Peyer's patch (tissue), 4 donors: ENCODE data around the gene PDE4B. TPM values are rescaled to one million over a fixed set of nuclear protein-coding genes. Genes with fewer than 3 reads are reported as not detected.

Experiments
- DNase-seq, 3 donors: peaks; one replicate each; pipeline ENCODE4 v3.0.0-alpha.2; 2017 to 2019
- H3K27ac ChIP-seq, 4 donors: fragments of 200-600 bp; sonication (generic); one replicate each; pipeline ENCODE4 v1.5.1; 2016 to 2019
- H3K27me3 ChIP-seq, 2 donors: fragments of 200-600 bp; sonication (generic); one replicate each; pipeline ENCODE4 v1.5.1; 2019
- H3K36me3 ChIP-seq, 3 donors: fragments of 200-600 bp; sonication (generic); one replicate each; pipeline ENCODE4 v1.5.1; 2016 to 2019
- H3K4me1 ChIP-seq, 4 donors: fragments of 200-600 bp; sonication (generic); one replicate each; pipeline ENCODE4 v1.5.1; 2016 to 2019
- H3K4me3 ChIP-seq, 4 donors: fragments of 200-600 bp; sonication (generic); 1 replicate in 3 of 4; 2 replicates in 1 of 4; pipeline ENCODE4 v1.5.1; 2016 to 2019; ENCODE audit warnings: mild to moderate bottlenecking in 1 of 4
- H3K9me3 ChIP-seq, 4 donors: fragments of 200-600 bp; sonication (generic); one replicate each; pipeline ENCODE4 v1.5.1; 2016 to 2019; ENCODE audit warnings: mild to moderate bottlenecking in 1 of 4
- POLR2A ChIP-seq, 2 donors: fragments of 450-650 bp; IDR thresholded peaks; one replicate each; pipeline ENCODE4 v1.5.1; 2017; ENCODE audit warnings: antibody characterized with exemption in 2 of 2, mild to moderate bottlenecking in 2 of 2, moderate library complexity in 2 of 2
- total RNA-seq, 4 donors: library from RNA; depleted of rRNA; stranded (reverse); fragments of >200 nt; gene quantifications; one replicate each; pipeline ENCODE4 v1.1.0, GENCODE V29; 2016
- TF ChIP-seq, protein P1 (sequence below), 6 experiments: fragments of 450-650 bp in 4 of 6; fragments of 200-600 bp in 2 of 6; sonication (generic) in 1 of 6; IDR thresholded peaks; one replicate each; pipeline ENCODE4 v1.5.1; 2017 to 2019; ENCODE audit warnings: antibody characterized with exemption in 6 of 6, mild to moderate bottlenecking in 3 of 6, moderate library complexity in 1 of 6

PDE4B gene
- total RNA-seq, 4 donors from 2014 or later, result 2.1 to 96.6 (median 9.6) TPM

DNA sequence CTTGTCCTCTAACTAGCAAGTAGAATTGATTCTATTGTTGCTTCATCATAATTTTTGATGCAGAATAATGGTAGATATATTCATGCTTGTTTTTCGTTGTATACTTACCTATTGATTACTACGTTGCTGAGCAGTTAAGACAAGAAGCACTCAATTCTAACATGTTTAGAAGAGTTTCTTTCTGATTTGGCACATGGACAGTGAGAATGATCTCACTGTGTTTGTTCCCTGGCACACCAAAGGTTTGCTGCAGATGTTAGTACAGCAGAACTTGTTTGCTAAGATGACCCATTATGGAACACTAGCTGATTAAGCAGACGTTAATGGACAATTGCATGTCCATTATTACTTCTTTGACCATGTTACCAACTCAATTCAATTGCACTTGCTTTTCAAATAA lies 556.5 kb downstream of the PDE4B start:
- TF ChIP-seq, protein P1, sequence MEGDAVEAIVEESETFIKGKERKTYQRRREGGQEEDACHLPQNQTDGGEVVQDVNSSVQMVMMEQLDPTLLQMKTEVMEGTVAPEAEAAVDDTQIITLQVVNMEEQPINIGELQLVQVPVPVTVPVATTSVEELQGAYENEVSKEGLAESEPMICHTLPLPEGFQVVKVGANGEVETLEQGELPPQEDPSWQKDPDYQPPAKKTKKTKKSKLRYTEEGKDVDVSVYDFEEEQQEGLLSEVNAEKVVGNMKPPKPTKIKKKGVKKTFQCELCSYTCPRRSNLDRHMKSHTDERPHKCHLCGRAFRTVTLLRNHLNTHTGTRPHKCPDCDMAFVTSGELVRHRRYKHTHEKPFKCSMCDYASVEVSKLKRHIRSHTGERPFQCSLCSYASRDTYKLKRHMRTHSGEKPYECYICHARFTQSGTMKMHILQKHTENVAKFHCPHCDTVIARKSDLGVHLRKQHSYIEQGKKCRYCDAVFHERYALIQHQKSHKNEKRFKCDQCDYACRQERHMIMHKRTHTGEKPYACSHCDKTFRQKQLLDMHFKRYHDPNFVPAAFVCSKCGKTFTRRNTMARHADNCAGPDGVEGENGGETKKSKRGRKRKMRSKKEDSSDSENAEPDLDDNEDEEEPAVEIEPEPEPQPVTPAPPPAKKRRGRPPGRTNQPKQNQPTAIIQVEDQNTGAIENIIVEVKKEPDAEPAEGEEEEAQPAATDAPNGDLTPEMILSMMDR (IDR thresholded peaks at IDR 0.05), result no peak
- no peak for TF ChIP-seq POLR2A (IDR thresholded peaks at IDR 0.05)
- Histone ChIP-seq H3K27me3 (no peaks in the 10 kb centered on the region), H3K4me3 (no peak overlapping the region), H3K4me1 (peaks cover 0 to 33% (median 8%) of the 10 kb centered on the region in 4 donors), H3K27ac (peak overlapping the region; percentile 48 to 68 (median 62)), H3K9me3 (no peaks in the 10 kb centered on the region), H3K36me3 (no peaks in the 10 kb centered on the region)
- no peak for DNase-seq

DNA sequence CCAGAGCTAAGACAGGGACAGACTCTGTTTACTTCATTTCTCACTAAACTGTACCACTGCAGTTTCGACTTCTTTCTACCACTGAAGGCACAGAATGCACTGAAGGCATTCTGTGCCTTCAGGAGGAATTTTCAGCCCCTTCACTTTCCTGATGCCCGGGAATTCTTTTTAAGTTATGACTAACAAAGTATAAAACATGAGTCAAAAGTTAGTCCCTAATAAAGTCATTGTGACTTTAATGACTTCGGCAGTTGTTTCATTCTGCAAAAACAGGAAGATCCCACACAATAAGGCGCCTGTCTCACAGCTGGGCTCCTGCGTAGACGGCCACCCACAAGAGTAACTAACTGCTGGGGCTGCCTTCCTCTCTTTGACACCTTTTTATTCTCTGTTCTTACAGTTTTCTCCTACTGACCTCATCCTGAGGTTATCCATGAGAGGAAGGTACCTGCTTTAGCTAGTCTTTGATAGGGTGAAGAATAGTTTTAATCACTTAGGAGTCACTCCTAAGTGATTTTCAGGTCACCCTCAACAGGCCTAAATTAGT lies 557.4 kb downstream of the PDE4B start:
- Histone ChIP-seq H3K9me3 (no peaks in the 10 kb centered on the region), H3K4me1 (peaks cover 0 to 33% (median 9%) of the 10 kb centered on the region in 4 donors), H3K27me3 (no peaks in the 10 kb centered on the region), H3K4me3 (no peak overlapping the region), H3K27ac (peak overlapping the region; percentile 48 to 68 (median 62)), H3K36me3 (no peaks in the 10 kb centered on the region)
- TF ChIP-seq, protein P1 (IDR thresholded peaks at IDR 0.05), result no peak
- no peak for TF ChIP-seq POLR2A (IDR thresholded peaks at IDR 0.05)
- peak in 2 of 3 donors; percentile 74 to 89 for DNase-seq

DNA sequence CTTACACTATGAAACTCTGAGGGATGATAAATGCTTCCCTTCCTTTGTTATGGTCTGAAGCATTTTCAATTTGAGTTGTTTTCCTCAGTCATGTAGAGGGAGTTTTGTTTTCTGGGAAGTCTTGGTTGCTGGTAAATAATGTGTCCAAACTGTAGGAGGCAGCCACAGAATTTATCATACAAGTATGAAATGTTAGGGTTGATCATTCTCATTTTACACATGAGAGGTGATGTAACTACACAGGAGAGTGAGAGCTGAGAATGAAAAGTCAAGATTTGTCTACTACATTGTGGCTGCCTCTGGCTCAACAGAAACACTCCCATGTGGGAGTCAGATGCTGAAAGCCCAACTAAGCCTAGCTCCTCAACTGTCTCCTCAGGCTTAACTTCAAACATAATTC lies 558.8 kb downstream of the PDE4B start:
- peaks cover 0 to 33% (median 7%) of the 10 kb centered on the region in 4 donors for H3K4me1 ChIP-seq
- H3K27ac ChIP-seq, result peak overlapping the region; percentile 46 to 68 (median 62)
- no peaks in the 10 kb centered on the region for H3K36me3 ChIP-seq
- no peak for TF ChIP-seq POLR2A (IDR thresholded peaks at IDR 0.05)
- TF ChIP-seq, protein P1 (IDR thresholded peaks at IDR 0.05), result no peak
- no peak for DNase-seq
- H3K4me3 ChIP-seq, result no peak overlapping the region
- no peaks in the 10 kb centered on the region for H3K9me3 ChIP-seq
- H3K27me3 ChIP-seq, result no peaks in the 10 kb centered on the region

DNA sequence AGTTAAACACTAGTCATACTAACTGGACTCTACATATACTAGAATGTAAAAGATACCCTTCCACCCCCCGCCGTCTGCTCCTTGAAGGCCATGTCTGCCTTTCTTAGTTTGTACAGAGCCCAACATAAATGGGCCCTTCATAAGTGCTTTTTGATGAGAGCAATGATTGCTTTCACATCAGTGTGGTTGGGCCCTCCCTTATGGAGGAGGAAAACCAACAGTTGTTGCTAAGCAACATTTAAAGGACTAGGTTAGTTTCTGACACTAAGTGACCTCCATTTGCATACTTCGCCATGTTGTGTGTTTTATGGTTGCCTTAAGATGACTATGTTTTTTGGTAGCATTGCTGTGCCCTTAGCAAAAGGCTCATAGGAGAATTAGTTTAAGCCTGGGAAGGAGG lies 559.2 kb downstream of the PDE4B start:
- Histone ChIP-seq H3K4me1 (peaks cover 0 to 33% (median 7%) of the 10 kb centered on the region in 4 donors), H3K9me3 (no peaks in the 10 kb centered on the region), H3K27me3 (no peaks in the 10 kb centered on the region), H3K4me3 (no peak overlapping the region), H3K36me3 (no peaks in the 10 kb centered on the region), H3K27ac (peak overlapping the region; percentile 46 to 68 (median 62))
- no peak for DNase-seq
- TF ChIP-seq, protein P1 (IDR thresholded peaks at IDR 0.05), result no peak
- TF ChIP-seq POLR2A (IDR thresholded peaks at IDR 0.05), result no peak

DNA sequence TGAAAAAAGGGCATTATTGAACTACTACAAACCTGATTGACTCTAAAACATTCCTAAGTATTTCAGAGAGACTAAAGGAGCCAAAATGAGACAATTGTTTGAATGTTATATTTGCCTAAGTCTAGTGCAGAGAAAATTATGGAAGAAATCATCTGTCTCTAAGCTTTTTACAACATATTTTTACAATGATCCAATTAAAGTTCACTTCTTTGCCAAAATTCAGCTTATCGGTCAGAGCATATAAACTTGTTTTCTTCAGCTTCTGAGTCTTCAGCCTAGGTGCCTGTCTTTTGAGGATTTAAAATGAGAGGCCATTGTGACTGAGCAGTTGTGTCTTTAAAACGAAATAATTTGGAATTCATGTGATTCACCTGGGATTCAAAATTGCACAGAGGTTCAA lies 560.1 kb downstream of the PDE4B start:
- Histone ChIP-seq H3K36me3 (no peaks in the 10 kb centered on the region), H3K4me3 (no peak overlapping the region), H3K27me3 (no peaks in the 10 kb centered on the region), H3K27ac (peak overlapping the region in 2 of 4 donors; percentile 46 to 64), H3K9me3 (no peaks in the 10 kb centered on the region), H3K4me1 (peaks cover 0 to 33% (median 7%) of the 10 kb centered on the region in 4 donors)
- DNase-seq, result no peak
- TF ChIP-seq, protein P1 (IDR thresholded peaks at IDR 0.05), result no peak
- no peak for TF ChIP-seq POLR2A (IDR thresholded peaks at IDR 0.05)
